RPMI7951 (cell line): Measurements from ENCODE around the gene SGF29. TPM values are rescaled to one million over a fixed set of nuclear protein-coding genes. Genes with fewer than 3 reads are reported as not detected.
"Not testable (repeated sequence)": the region's sequence is repeated elsewhere in the genome, so short reads cannot be mapped to it uniquely, and the experiment has no call there.

Source experiments
- DNase-seq: peaks from one replicate; pipeline ENCODE4 v3.0.0-alpha.2; 2012; ENCODE audit warnings: low read depth
- total RNA-seq: library from RNA; depleted of rRNA; stranded (reverse); fragments of >200 nt; shearing (Covaris generic); gene quantifications from 2 replicates; pipeline ENCODE4 v1.2.3, GENCODE V29; 2014

The SGF29 gene
- total RNA-seq, 1 experiment from 2014 or later = 12.1 TPM

DNA sequence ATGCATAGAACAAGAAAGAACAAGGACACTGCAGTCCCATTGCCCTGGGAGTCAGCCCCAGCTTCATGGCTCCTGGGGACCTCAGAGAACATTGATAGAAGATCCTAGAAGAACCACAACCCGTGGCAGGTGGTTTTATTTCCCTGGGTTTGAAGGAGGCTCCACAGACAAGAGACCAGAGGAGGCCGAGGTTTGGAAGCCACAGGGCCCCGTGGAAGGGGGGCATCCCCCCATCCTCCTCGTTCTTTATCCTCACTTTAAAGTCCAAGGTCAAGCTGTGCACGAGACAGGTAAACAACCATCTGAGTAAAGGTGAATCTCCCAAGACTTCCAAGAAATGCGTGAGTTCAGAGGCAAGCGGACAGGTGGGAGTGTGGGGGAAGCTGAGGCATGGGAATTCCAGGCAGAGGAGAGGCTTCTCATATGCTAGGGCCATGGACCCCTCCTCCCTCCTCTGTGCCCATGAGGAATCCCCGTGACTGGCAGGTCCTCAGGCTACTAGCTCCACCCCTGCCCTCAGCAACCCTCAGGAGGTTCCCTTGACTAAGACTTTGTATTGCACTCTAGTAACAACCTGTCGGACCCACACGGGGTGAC is 57.0 kb downstream of the SGF29 start:
- no peak for DNase-seq

GRCh38 chr16:28612359-28613280 is 58.9 kb downstream of the SGF29 start:
- DNase-seq = not testable (repeated sequence)

- not testable (repeated sequence) for DNase-seq
These were observed 60.2 kb downstream of the SGF29 start for GRCh38 chr16:28613912-28614311.

DNA sequence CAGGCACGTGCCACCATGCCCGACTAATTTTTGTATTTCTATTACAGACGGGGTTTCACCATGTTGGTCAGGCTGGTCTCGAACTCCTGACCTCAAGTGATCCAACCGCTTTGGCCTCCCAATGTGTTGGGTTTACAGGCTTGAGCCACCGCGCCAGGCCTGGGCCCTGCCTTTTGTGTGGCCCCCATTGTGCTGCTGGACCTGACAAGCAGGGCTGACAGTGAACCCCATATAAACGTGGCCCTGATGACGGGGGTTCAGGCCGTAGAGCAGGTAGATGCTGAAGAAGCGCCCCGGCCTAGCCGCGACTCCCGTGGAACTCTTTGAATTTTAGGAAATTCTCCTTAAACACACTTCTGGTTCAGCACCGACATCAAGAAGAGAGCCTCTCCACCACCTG is 60.8 kb downstream of the SGF29 start:
- not testable (repeated sequence) for DNase-seq

- peak; percentile 42 for DNase-seq
These were observed 61.9 kb downstream of the SGF29 start for GRCh38 chr16:28615486-28616223.

- not testable (repeated sequence) for DNase-seq
These were observed 62.5 kb downstream of the SGF29 start for GRCh38 chr16:28616224-28616577.

GRCh38 chr16:28616636-28617035 is 62.9 kb downstream of the SGF29 start:
- peak; percentile 9 for DNase-seq

DNA sequence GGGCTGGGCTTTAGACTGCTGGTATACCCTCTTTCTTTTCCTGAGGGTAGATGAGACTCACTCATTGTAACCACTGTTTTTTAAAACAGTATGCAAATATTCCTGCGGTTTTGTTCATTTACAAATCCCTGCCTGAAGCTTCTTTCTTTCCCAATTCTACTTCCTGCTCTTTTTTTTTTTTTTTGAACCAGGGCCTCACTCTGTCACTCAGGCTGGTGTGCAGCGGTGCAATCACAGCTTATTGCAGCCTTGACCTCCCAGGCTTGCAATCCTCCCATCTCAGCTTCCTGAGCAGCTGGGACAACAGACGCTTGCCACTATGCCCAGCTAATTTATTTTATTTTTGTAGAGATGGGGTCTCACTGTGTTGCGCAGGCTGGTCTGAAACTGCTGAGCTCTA is 64.2 kb downstream of the SGF29 start:
- DNase-seq = peak; percentile 66

DNA sequence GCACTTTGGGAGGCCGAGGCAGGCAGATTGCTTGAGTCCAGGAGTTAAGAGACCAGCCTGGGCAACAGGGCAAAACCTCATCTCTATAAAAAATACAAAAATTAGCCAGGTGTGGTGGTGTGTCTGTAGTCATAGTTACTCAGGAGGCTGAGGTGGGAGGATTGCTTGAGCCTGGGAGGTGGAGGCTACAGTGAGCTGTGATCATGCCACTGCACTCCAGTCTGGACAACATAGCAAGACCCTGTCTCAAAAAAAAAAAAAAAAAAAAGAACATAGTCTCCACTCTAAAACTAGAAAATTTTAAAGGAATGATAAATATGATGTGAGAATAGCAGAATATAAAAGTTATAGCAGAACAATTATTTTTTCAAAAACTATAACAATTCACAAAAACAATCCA is 66.6 kb downstream of the SGF29 start:
- DNase-seq = not testable (repeated sequence)

DNA sequence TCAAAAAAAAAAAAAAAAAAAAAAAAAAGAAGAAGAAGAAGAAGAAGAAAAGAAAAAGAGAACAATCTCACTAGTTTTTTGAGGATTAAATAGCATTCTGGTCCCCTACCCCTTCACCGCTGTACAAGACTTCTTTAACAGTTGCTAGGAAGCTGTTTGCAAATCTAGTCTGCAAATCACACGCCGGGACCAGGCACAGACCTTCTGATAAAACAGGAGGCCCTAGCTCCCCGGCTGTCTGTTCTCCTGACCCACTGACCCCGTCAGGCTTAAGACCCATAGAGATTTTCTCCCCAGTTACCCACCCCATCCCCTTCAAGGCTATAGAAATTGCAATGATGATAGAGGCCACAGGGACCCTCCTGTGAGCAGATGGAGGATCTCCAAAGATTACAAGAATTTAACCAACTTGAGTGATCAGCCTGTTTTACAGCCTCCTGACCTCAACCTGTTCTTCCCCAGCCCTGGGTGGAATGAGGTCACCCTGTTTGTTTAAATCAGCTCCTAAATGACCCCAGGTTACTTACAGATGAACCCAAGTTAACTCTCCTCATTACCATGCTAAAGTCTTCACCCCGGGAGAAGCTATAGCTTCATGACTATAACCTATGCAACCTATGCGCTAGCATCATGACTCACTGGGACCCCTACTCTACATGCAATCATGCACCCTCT is 67.9 kb downstream of the SGF29 start:
- DNase-seq = no peak

DNA sequence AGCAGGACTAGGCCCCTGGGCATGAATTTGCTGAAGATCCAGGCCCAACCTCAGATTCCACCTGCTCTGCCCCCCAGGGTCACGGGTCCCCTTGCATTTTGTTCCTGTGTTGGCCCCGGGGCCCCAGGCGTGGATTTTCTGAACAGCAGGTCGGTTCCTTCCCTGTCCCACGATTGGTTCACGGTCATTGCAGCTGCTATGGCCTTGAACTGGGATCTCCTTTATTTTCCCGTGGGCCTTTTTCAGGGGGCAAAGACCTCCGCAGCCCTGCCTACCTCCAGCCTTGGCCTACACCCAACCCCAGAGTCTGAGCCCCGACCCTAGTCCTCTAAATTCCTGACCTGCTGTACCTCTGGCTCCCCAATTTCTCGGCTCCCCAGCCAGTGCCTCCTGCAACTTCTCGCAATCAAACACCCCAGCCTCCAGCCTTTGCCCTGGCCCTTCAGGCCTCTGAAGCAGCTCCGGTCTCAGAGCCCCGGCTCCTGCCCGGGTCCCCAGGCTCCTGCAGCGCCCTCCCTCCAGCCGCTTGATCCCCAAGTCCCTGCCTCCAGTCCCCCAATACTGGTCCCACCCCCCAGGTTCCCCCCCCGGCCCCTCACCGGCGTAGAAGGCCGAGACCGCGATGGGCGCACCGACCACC is 68.9 kb downstream of the SGF29 start:
- DNase-seq = not testable (repeated sequence)

DNA sequence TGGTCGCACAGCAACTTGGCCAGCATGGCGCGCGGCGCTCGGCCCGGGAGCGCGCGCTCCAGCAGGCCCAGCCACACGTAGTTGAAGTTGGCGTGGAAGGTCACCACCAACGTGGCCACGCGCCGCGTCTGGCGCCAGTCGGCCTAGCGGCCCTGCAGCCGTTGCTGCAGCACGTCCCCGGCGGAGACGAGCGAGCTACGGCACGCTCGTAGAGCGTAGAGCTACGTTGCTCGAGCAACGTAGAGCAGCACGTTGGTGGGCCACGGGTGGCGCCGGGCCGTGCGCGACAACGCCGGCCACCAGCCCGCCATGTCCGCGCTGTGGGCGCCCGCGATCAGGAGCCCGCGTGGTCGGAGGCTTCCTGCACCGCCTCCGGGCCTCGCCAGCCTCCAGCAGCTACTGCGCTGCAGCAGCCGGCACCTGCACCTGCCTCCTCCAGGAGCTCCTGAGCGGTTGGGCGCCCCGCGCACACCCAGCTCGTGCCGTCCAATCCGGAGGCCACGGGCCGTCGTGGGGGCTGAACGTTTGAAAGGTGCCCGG is 69.5 kb downstream of the SGF29 start:
- DNase-seq = no peak

DNA sequence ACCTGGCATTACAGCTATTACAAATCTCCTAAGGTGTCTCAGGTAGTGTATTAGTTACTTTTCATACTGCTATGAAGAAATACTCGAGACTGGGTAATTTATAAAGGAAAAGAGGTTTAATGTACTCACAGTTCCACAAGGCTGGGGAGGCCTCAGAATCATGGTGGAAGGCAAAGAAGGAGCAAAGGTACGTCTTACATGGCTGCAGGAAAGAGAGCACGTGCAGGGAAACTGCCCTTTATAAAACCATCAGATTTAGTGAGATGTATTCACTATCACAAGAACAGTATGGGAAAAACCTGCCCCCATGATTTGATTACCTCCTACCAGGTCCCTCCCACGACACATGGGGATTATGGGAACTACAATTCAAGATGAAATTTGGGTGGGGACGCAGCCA is 77.2 kb downstream of the SGF29 start:
- DNase-seq = not testable (repeated sequence)

DNA sequence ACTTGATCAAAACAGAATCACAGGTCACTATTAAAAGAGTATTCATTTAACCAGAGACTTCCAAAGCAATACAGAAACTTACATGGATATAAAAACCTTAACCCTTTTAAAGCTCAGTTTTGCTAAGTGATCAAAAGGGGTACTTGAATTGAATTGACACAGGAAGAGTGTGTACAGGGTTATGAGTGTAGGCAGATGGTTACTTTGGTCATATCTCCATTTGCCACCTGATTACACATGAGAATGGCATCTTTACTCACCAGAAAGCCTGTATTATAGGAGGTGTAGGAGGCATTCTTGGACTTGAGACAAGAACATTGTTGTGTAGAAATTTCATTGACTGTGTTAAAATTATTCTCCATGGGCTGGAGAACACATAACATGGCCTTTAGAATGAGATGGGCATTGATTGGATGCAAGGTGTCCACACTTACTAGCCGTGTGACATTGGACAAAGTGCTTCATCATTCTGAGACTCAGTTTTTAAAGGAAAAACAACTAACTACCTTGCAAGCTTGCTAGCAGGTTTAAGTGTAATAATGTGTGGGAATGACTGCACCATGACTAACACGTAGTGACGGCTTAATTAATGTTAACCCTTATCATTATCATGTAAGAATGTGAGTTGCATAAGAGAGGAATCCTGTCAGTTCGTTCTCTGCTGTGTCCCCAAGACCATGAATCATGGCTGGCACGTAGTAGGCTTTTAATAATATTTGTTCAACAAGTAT is 82.5 kb downstream of the SGF29 start:
- peak; percentile 52 for DNase-seq

DNA sequence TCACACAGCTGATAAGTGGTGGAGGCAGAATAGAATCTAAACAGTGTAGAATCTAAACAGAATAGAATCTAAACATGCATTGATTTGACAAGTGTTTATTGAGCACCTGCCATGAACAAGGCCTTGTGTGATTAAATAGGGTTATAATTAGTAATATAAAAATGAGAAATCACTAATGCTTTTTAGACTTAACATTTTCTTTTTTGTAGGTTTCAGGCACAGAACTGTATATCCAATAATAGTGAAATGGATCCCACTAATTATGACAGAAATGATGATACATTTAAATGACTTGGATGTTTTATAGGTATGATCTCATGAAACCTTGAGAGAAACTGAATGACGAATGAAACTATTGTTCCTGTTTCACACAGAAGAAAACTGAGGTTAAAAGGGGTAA is 84.0 kb downstream of the SGF29 start, which contains the start of gene NPIPB8:
TSS of gene NPIPB8 (plus strand) at position 301 of the 400 bp plus-strand sequence. CDS start 296 bp downstream, outside the sequence.
- DNase-seq = not testable (repeated sequence)

DNA sequence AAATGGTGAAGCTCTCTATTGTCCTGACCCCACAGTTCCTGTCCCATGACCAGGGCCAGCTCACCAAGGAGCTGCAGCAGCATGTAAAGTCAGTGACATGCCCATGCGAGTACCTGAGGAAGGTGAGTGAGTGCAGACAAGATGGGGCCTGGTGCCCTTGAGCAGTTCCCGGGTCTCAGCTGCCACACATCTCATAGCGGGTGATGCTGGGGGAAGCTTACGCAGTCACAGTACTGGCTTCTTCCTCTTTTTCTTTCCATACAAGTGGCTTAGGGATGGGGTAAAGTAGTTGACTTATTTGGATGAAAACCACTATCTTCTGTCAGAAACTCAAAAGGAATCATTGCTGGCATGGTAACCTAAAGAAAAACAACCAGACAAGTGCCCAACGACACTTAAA is 84.6 kb downstream of the SGF29 start:
- not testable (repeated sequence) for DNase-seq

GRCh38 chr16:28639959-28640358 is 86.2 kb downstream of the SGF29 start:
- DNase-seq = not testable (repeated sequence)
